ENCODE results near the gene CEP83. TPM values are rescaled to one million over a fixed set of nuclear protein-coding genes. Genes with fewer than 3 reads are reported as not detected.
A peak's percentile ranks its signal among the peaks of the same experiment; 100 is the strongest.
"Not testable (repeated sequence)": the region's sequence is repeated elsewhere in the genome, so short reads cannot be mapped to it uniquely, and the experiment has no call there.

Gene CEP83, protein sequence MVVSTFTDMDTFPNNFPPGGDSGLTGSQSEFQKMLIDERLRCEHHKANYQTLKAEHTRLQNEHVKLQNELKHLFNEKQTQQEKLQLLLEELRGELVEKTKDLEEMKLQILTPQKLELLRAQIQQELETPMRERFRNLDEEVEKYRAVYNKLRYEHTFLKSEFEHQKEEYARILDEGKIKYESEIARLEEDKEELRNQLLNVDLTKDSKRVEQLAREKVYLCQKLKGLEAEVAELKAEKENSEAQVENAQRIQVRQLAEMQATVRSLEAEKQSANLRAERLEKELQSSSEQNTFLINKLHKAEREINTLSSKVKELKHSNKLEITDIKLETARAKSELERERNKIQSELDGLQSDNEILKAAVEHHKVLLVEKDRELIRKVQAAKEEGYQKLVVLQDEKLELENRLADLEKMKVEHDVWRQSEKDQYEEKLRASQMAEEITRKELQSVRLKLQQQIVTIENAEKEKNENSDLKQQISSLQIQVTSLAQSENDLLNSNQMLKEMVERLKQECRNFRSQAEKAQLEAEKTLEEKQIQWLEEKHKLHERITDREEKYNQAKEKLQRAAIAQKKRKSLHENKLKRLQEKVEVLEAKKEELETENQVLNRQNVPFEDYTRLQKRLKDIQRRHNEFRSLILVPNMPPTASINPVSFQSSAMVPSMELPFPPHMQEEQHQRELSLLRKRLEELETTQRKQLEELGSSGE
- 3.1 and 3.2 TPM in 2 replicates for total RNA-seq

DNA sequence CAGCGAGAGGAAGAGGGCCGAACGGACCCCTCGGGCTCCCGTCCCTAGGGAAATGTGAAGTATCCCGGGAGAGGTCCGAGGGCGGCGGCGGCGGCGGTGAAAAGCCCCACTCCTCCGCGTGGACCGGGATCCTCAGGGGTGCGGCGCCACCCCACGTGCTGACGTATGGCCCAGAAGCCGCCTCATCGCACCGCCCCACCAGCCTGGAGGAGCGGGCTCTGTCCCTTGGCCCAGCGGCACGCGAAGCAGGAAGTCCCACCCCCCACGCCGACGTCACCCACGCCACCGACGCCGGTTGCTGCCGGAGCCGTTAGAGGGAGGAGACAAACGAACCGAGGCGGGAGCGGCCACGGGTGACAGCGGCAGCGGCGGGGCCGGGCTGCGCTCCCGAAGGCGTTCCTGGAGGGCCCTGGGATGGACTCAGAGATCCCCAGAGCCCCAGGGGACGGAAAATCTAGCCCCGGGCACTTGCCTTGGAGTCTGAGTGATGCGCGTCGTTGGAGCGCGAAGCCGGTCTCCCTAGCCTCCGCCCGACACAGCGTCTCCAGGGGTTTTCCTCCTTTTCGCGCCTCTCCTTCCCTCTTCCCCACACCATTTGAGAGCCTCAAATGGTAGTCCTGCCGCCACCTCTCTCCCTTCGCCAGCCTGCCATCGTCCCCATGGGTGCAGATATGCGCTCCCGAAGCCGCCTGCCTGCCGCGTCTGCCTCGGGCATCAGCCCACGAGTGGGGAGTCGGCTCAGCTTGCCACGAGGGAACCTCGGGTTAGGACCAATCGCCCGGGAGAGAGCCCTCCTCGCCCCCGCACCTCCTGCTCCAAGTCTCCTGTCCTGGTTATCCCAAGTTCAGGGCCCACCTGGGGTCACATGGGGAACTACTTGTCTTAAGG lies at the start of gene CEP83:
Gene CEP83 (minus strand): TSS at position 140 of the 888 bp plus-strand sequence. CDS start 47,377 bp downstream, outside the sequence.
- DNase-seq (ENCODE audit: low read depth in 2 of 2) = peak; percentile 93 to 97

DNA sequence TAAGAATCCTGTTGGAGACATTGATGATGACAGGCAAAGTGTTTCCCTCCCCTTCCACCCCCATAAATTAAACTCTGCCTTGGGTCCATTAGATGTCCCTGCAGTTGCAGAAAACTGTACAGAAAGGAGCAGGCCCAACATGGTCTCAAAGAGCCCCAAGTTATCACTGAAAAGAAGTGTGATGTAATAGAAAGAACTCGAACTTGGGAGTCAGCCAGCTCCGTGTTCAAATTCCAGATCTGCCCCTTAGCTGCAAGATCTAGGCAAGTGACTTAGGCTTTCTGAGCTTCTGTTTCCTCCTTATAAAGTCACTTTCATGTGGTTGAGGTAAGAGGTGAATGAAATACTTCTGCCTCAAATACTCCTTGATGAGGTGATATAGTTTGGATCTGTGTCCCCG lies 49.6 kb upstream of the CEP83 start:
- DNase-seq (ENCODE audit: low read depth in 2 of 2) = no peak

DNA sequence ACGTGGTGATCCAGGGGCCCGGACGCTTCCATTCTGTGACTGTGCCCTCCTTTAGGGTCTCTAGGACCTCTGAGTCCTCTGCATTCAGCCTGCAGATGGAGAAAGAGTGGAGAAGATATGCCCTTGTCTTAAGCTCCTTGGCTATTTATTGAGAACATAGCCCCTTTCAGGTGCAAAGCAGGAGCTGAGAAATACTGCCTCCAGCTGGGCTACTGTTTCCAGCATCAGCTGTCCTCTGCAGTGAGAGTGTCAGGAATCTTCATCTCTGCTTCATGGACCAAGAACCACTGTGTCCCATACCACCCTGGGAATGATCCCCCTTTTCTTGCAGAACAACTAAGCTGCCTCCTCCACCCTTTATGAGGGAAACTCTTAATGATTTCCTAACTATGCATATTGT lies 47.8 kb upstream of the CEP83 start:
- DNase-seq (ENCODE audit: low read depth in 2 of 2) = no peak

DNA sequence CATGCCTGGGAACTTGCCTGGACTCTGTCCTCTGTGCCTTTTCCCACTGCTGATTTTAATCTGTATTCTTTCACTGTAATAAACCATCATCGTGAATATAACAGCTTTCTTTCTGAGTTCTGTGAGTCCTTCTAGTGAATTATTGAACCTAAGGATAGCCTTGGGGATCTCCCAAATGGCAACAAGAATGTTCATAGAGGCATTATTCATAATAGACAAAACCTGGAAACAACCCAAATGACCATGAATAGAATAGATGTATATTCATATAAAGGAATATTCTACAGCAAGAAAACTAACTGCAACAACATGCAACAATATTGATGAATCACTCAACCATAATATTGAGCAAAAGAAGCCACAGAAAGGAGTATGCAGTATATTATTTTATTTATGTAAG lies 44.7 kb upstream of the CEP83 start:
- no peak for DNase-seq (ENCODE audit: low read depth in 2 of 2)

DNA sequence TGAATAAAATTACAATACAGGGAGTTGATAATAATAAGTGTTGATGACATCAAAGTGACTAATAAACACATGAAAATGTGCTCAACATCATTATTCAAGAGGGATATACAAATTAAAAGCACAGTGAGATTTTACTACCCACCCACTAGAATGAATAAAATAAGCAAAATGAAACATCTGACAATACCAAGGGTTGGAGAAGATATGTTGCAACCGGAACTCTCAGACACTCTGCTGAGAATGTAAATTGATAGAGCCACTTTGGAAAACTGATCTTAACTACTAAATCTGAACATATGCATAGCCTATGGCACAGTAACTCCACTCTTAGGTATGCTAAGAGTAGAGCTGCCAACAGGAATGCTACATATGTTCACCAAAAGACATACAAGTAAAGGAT lies 44.0 kb upstream of the CEP83 start:
- DNase-seq (ENCODE audit: low read depth in 2 of 2) = no peak

DNA sequence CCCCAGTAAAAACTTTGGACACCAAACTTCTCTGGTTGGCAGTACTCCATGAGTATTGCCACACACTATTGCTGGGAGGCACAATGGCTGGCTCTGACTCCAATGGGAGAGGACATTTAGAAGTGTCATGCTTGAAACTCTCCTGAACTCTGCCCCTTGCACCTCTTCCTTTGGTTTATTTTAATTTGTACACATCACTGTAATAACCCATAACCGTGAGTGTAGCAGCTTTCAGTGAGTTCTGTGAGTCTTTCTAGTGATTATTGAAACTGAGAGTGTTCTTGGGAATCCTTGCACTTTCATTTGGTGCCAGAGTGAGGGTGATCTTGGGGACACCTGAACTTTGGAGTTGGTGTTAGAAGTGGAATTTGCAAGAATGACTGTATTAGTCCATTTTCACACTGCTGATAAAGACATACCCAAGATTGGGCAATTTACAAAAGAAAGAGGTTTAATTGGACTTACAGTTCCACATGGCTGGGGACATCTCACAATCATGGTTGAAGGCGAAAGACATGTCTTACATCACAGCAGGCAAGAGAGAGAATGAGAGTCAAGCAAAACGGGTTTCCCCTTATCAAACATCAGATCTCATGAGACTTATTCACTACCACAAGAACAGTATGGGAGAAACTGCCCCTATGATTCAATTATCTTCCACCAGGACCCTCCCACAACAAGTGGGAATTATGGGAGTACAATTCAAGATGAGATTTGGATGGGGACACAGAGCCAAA lies 41.3 kb upstream of the CEP83 start:
- DNase-seq (ENCODE audit: low read depth in 2 of 2) = no peak

DNA sequence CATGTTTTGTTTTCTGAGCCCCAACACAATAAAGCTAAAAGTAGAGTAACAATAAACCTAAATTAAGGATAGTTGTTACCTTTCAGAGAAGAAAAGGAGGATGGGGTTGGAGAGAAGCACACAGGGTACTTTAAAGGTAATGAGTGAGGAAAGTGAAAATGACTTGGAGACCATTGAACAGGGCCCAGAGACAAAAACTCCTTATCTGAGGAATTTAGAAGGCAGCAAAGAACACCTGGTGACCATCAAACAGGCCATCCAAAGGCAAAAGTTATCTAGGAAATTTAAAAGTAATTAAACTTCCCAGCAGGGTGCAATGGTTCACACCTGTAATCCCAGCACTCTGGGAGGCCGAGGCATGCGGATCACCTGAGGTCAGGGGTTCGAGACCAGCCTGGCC lies 39.0 kb upstream of the CEP83 start:
- DNase-seq (ENCODE audit: low read depth in 2 of 2) = no peak

DNA sequence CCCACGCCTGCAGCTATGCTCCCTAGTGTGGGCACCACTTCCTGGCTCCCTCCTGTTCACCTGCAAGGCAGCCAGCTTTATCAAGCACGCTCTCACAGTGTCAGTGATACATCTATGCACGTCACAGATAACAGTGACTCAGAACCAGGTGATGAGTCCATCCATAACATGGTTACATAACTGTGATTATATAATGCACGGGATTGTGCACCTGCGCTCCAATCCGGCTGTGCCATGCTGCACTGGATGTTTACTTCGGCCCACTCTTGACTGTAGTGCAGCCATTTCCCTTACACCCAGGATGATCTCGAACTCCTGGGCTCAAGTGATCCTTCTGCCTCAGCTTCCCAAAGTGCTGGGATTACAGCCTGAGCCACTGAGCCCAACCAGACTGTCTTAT lies 38.4 kb upstream of the CEP83 start:
- no peak for DNase-seq (ENCODE audit: low read depth in 2 of 2)

DNA sequence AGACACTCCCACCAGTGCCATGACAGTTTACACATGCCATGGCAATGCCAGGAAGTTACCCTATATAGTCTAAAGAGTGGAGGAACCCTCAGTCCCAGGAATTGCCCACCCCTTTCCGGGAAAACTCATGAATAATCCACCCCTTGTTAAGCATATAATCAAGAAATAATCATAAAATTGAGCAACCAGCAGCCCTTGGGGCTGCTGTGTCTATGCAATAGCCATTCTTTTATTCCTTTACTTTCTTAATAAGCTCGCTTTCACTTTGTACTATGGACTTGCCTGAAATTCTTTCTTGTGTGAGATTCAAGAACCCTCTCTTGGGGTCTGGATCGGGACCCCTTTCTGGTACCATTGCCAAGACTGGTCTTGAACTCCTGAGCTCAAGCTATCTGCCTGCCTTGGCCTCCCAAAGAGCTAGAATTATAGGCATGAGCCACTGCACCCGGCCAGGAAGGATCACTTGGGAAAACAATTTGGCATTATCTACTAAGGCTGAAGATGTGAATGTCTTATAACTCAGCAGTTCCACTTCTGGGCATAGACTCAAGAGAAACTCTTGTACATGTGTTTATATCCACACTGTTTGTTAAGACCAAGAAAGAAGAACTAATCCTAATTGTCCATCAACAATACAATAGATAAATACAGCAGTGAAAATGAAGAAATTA lies 35.9 kb upstream of the CEP83 start:
- DNase-seq (ENCODE audit: low read depth in 2 of 2) = no peak

DNA sequence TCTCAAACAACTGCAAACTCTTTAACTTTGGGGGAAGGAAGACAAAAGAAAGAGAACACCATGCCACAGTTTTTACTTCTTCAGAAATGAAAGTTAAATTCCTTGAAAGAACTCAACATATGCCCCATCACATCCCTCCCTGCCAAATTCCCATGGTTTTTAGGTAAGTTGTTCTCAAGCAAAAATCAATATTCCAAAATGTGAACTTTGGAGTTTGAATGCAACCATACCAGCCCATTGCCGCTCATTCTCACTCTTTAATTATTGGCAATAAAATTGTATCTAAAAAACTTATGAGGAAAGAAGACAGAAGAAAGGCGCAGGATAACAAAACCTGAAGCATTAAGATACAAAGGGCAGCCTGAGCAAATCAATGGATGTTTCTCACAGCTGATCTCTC lies 31.8 kb upstream of the CEP83 start:
- DNase-seq (ENCODE audit: low read depth in 2 of 2) = no peak

DNA sequence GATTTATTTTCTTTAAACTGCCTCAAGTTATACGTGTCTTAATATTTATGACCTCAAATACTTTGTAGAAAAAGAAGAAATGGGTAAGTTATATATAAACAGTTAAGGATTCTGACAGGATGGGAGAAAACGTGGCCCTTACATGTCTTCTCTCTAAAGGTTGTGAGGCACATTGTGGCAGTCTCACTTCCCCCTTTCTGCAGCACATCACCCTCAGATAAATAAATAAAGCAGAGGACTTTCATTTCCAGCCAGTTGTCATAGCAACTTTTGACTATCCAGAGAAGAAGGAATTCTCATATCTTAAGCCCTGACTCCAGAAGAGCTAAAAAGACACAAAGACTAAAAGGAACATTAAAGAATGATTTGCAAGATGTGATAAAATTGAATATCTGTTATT lies 28.8 kb upstream of the CEP83 start:
- peak in 1 of 2 donors; percentile 11 for DNase-seq (ENCODE audit: low read depth in 2 of 2)

DNA sequence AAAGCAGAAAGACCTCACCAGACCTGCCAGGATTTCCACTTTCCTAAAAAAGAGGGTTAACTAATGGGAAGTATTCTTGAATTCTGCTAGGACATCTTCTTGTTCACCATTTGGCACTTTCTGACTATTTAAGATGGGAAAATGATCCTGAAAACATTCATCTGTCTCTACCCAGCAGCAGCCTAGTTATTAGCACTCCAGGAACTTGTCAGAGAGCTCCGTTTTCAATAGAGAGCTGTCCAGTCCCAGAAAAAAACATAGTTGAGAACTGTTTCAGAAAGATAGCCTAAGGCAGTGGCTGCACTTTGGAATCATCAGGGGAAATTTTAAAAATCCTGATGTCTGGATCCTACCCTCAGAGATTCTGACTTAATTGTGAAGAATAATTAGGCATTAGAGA lies 22.1 kb upstream of the CEP83 start:
- DNase-seq (ENCODE audit: low read depth in 2 of 2) = no peak

DNA sequence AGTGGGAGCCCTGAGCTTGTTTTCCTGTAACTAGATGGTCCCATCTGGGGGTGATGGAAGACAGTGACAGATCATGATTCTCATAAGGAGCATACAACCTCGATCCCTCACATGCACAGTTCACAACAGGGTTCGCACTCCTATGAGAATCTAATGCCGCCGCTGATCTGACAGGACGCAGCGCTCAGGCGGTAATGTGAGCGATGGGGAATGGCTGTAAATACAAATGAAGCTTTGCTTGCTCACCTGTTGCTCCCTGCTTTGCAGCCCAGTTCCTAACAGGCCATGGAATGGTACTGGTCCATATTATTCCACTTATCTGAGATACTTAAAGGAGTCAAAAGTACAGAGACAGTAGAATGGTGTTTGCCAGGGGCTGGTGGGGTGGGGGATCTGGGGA lies 9.9 kb upstream of the CEP83 start:
- DNase-seq (ENCODE audit: low read depth in 2 of 2) = no peak

DNA sequence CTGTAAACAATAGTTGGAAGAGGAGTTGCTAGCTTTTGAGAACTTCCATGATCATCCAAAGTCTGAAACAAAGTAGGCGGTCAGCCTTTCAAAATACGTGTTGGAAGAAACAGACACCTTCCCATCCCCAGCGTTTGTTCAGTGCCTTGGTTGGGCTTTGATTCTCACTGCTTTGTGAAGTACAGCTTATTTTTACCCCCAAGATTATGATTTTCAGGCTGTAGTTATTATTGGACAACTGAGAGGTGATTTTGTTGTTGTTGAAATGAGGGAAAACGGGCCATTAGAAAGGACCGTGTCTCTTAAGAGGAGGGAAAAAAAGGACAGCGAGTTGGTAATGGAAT lies 921 bp upstream of the CEP83 start:
- DNase-seq (ENCODE audit: low read depth in 2 of 2) = no peak

DNA sequence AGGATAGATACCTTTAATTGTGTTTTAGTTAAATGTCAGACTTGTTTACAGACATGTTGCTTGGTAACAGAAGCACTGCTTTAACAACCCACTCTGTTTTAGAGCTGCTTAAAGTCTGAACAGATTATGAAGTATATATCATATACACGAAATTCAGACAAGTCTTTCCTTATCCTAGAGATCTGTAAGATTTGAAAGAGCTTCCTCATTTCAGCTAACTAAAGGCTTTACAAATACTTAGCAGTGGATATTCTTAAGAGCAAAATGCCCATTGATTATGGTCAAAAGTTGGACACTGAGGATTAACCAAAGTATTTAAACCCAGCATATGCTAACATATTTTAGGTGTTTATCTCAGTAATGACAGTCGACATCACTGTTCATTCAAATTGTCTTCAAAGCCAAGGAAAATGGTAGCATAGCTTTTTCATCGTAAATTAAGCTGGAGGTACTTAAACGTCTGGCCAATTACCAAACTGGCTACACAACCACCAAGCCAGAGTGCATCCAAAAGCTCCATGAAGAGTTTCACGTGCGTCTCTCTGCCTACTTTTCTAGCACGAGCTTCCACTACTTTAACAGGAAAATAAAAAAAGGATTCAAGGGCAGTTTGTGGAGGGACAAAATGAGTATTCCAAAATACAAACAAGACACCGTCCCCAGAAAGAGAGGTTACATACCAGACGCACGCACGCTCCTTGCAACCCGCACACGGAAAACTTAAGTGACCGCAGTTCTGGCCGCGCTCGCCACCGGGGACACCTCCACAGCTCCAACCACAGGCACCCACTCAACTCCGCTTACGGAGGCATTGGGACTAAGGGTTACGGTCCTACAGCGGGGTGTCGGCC lies 565 bp downstream of the CEP83 start:
- DNase-seq (ENCODE audit: low read depth in 2 of 2) = peak; percentile 20 to 55

DNA sequence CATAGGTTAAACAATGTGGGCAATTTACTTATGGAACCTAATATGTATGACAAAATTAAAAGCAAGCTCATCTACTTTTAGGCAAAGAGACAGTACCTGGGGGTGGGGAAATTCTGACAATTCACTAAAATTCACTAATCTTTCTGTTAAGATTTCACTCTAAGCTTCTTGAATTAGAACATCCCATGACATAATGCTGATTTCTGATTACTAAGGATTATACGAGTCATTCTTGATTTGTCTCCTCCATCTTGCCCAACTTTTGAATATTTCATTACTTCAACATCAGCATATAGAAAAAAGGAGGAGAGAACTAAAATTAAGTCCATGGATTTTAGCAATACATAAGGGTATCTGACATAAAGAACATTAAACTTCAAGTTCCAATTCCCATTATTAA lies 2.4 kb downstream of the CEP83 start:
- no peak for DNase-seq (ENCODE audit: low read depth in 2 of 2)

DNA sequence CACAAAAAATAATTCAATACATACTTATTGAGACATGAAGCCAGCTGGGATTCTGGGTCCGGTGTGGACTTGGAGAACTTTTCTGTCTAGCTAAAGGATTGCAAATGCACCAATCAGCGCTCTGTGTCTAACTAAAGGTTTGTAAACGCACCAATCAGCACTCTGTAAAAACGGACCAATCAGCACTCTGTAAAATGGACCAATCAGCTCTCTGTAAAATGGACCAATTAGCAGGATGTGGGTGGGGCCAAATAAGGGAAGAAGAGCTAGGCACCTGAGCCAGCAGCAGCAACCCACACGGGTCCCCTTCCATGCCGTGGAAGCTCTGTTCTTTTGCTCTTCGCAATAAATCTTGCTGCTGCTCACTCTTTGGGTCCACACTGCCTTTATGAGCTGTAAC lies 5.3 kb downstream of the CEP83 start:
- DNase-seq (ENCODE audit: low read depth in 2 of 2) = not testable (repeated sequence)

DNA sequence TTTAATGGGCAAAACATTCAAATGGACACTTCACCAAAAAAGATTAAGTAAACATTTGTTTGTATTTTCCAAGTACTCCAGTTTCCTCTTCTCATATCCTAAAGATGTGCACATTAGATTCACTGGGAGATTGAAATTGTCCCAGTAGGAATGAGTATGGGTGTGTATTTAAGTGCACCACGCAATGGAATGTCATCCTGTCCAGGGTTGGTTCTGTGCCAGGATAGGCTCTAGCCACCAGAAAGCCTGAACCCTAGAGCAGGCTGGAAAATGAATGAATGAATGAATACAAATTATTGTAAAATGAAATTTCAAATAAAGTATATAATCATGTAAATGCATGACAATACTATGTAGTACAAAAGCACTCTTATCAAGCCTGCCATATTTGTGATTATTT lies 14.0 kb downstream of the CEP83 start:
- DNase-seq (ENCODE audit: low read depth in 2 of 2) = peak; percentile 10 to 61

DNA sequence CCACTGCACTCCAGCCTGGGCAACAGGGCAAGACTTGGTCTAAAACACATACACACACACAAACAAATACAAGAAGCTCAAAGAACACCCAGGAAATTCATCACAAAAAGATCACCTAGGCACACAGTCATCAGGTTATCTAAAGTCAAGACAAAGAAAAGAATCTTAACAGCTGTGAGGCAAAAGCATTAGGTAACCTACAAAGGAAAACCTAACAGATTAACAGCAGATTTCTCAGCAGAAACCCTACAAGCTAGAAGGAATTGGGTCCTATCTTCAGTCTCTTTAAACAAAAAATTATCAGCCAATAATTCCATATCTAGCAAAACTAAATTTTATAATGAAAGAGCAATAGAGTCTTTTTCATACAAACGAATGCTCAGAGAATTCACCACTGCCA lies 22.4 kb downstream of the CEP83 start:
- no peak for DNase-seq (ENCODE audit: low read depth in 2 of 2)

DNA sequence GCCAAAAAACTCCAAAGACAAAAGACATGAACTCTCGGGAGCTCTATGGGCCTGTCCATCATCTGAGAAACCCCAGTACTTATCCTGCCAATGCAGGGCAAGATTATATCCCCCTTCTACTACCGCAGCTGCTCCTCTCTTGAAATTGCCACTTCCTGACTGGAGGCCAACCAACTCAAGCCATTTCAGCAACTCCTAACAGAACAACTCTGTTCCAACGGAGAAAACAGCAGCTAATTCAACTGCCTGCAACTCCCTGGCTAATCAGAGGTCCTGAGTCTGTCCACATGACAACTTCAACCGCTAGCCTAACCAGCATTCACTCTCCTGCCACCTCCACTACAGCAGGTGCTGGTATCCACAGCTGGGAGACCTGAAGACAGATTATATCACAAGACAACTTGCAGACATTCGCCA lies 24.1 kb downstream of the CEP83 start:
- no peak for DNase-seq (ENCODE audit: low read depth in 2 of 2)

Data from lung microvascular endothelial cell (primary cell).